Neural cell (in vitro differentiated cells): ENCODE measurements around the gene CNKSR2. TPM values are rescaled to one million over a fixed set of nuclear protein-coding genes. Genes with fewer than 3 reads are reported as not detected.

ENCODE experiments used
- H2AFZ ChIP-seq: fragments of 200-600, 300-800 bp; sonication (generic), shearing (Covaris generic); 2 replicates; pipeline ENCODE4 v1.6.0; 2014; ENCODE audit warnings: low read depth, mild to moderate bottlenecking, antibody characterized with exemption, low read length, moderate library complexity
- H3F3A ChIP-seq: fragments of 200-600 bp; shearing (Covaris generic); 2 replicates; pipeline ENCODE4 v1.6.1; 2016; ENCODE audit warnings: mild to moderate bottlenecking, moderate library complexity, mixed read lengths, antibody characterized with exemption, low read length; ENCODE audit not compliant: insufficient read depth, poor library complexity, severe bottlenecking
- H3K27ac ChIP-seq: fragments of 200-600, 300-800 bp; sonication (generic), shearing (Covaris generic); 2 replicates; pipeline ENCODE4 v1.5.1; 2014; ENCODE audit warnings: mild to moderate bottlenecking, low read length, moderate library complexity
- H3K27me3 ChIP-seq: fragments of 300-800, 200-600 bp; sonication (generic), shearing (Covaris generic); 2 replicates; pipeline ENCODE4 v1.6.0; 2014; ENCODE audit warnings: mild to moderate bottlenecking, low read depth, low read length, moderate library complexity; ENCODE audit not compliant: insufficient read depth
- H3K36me3 ChIP-seq: fragments of 300-800, 200-600 bp; sonication (generic), shearing (Covaris generic); 2 replicates; pipeline ENCODE4 v1.5.1; 2014; ENCODE audit warnings: mild to moderate bottlenecking, antibody characterized with exemption, low read length, moderate library complexity; ENCODE audit not compliant: insufficient read depth
- H3K4me2 ChIP-seq: fragments of 300-800, 200-600 bp; sonication (generic), shearing (Covaris generic); 2 replicates; pipeline ENCODE4 v1.6.0; 2014; ENCODE audit warnings: mild to moderate bottlenecking, low read length
- H3K4me3 ChIP-seq: fragments of 300-800, 200-600 bp; sonication (generic), shearing (Covaris generic); 2 replicates; pipeline ENCODE4 v1.5.1; 2014; ENCODE audit warnings: mild to moderate bottlenecking, low read length, moderate library complexity
- H3K79me2 ChIP-seq: fragments of 200-600 bp; shearing (Covaris generic); replicated peaks from 2 replicates; pipeline ENCODE4 v1.6.0; 2014; ENCODE audit warnings: mild to moderate bottlenecking, low read length, moderate library complexity; ENCODE audit not compliant: insufficient read depth
- H3K9ac ChIP-seq: fragments of 300-800, 200-600 bp; sonication (generic), shearing (Covaris generic); 2 replicates; pipeline ENCODE4 v1.6.1; 2016; ENCODE audit warnings: mild to moderate bottlenecking, low read length, mixed read lengths
- H3K9me2 ChIP-seq: fragments of 200-600 bp; shearing (Covaris generic); 2 replicates; pipeline ENCODE4 v1.6.1; 2016; ENCODE audit warnings: mild to moderate bottlenecking, low read length, mixed read lengths; ENCODE audit not compliant: insufficient read depth
- H3K9me3 ChIP-seq: fragments of 200-600, 300-800 bp; sonication (generic), shearing (Covaris generic); 2 replicates; pipeline ENCODE4 v1.6.1; 2016; ENCODE audit warnings: mild to moderate bottlenecking, mixed run types, low read length, moderate library complexity, mixed read lengths
- H4K20me1 ChIP-seq: fragments of 200-600 bp; shearing (Covaris generic); 2 replicates; pipeline ENCODE4 v1.6.1; 2016; ENCODE audit warnings: mild to moderate bottlenecking, mixed run types; ENCODE audit not compliant: insufficient read depth
- POLR2AphosphoS5 ChIP-seq: IDR thresholded peaks from 2 replicates; pipeline ENCODE4 v1.6.1; 2012
- RAD21 ChIP-seq: fragments of 450-650 bp; conservative IDR thresholded peaks from 2 replicates; pipeline ENCODE4 v1.6.1; 2014; ENCODE audit warnings: antibody characterized with exemption, mild to moderate bottlenecking, moderate library complexity
- polyA plus RNA-seq: library from polyadenylated mRNA; depleted of rRNA; stranded (reverse); fragments of >200 nt; gene quantifications from 2 replicates; pipeline ENCODE4 v1.2.3, GENCODE V29; 2014
- TF ChIP-seq, protein P1 (sequence below): fragments of 450-650 bp; IDR thresholded peaks from 2 replicates; pipeline ENCODE4 v1.5.1; 2014; ENCODE audit warnings: antibody characterized with exemption, mild to moderate bottlenecking, moderate library complexity; ENCODE audit not compliant: poor library complexity, severe bottlenecking

Gene CNKSR2
- polyA plus RNA-seq, 1 donor from 2014 or later, result 31.1 TPM

DNA sequence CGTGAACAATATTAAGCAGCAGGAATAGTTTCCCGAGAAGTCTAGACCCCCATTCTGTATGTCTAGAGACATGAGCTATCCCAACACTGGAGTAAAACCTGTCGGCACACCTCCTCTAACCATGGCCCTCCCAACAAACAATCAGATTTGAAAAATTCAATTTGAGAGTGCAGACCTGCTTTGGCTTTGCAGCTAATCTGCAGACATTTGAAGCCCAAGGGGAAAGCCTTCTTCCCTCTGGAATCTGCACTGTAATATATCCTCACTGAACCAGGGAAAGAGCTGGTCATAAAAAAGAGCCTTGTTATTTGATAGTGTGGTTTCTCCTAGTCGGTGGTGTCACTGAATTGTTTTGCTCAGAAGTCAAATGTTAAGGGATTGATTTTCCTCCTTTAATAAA lies 328.5 kb downstream of the CNKSR2 start:
- Histone ChIP-seq H3K9ac (no peak overlapping the region), H3K4me3 (no peak overlapping the region), H3F3A (no peaks in the 10 kb centered on the region), H3K36me3 (no peaks in the 10 kb centered on the region), H4K20me1 (no peaks in the 10 kb centered on the region), H3K9me2 (no peaks in the 10 kb centered on the region), H3K4me2 (no peak overlapping the region), H3K79me2 (no peaks in the 10 kb centered on the region), H3K27ac (no peak overlapping the region), H3K27me3 (no peaks in the 10 kb centered on the region), H3K9me3 (no peaks in the 10 kb centered on the region), H2AFZ (no peak overlapping the region)
- TF ChIP-seq, protein P1, sequence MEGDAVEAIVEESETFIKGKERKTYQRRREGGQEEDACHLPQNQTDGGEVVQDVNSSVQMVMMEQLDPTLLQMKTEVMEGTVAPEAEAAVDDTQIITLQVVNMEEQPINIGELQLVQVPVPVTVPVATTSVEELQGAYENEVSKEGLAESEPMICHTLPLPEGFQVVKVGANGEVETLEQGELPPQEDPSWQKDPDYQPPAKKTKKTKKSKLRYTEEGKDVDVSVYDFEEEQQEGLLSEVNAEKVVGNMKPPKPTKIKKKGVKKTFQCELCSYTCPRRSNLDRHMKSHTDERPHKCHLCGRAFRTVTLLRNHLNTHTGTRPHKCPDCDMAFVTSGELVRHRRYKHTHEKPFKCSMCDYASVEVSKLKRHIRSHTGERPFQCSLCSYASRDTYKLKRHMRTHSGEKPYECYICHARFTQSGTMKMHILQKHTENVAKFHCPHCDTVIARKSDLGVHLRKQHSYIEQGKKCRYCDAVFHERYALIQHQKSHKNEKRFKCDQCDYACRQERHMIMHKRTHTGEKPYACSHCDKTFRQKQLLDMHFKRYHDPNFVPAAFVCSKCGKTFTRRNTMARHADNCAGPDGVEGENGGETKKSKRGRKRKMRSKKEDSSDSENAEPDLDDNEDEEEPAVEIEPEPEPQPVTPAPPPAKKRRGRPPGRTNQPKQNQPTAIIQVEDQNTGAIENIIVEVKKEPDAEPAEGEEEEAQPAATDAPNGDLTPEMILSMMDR, result no peak
- no peak for TF ChIP-seq RAD21
- no peak for TF ChIP-seq POLR2AphosphoS5
